GM19468 (cell line): Measurements from ENCODE around the gene P3H3.
"Not testable (repeated sequence)": the region's sequence is repeated elsewhere in the genome, so short reads cannot be mapped to it uniquely, and the experiment has no call there.

Experiments used
- ATAC-seq: cut with Tn5 transposase; IDR thresholded peaks from one replicate; pipeline ENCODE4 v1.9.1; 2021; ENCODE audit warnings: mild to moderate bottlenecking, moderate library complexity, moderate number of reproducible peaks; ENCODE audit not compliant: unreplicated experiment; ENCODE audit errors: extremely low read depth

The P3H3 gene

GRCh38 chr12:6884539-6884938 is 56.3 kb downstream of the P3H3 start:
- ATAC-seq = no peak

GRCh38 chr12:6886206-6886999 is 58.2 kb downstream of the P3H3 start:
- ATAC-seq = not testable (repeated sequence)

GRCh38 chr12:6887460-6887859 is 59.3 kb downstream of the P3H3 start:
- no peak for ATAC-seq

GRCh38 chr12:6888360-6888759 is 60.2 kb downstream of the P3H3 start:
- no peak for ATAC-seq

- not testable (repeated sequence) for ATAC-seq
These were observed 60.6 kb downstream of the P3H3 start for GRCh38 chr12:6888794-6889193.
